ENCODE measurements around the gene PCNX4.

Gene PCNX4

DNA sequence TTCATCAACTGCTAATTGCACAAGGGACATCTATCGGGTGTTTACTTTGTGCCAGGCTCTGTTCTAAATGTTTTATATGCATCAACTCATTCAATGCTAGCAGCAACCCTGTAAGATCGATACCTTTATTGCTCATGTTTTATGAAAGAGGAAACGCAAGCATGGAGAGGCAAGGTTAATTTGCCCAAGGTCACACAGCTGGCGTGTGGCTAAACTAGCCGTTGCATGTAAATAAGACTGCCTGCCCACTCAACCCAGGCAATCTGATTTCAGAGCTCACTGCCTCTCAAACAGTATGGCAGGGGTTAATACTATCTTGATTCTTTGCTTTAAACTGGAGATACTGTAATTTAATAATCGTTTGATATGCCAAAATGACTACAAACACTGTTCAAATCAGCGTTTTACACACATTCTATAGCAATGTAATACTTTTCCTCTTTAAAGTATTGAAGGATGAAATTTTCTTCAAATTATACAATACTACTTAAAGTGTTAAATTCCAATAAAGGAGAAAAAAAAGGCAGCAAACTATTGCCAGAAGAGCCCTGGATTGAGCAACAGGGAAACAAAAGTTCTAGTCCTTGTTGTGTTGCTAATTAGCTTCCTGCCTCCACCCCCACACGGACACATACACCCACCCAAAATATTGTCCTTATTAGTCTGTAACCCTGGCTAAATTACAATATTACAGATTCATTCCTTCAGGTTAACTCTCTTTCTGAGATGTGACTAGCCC, 112.5 kb downstream of the PCNX4 start:
- no peak for DNase-seq (ENCODE audit: insufficient read length, low spot score)
- peak; percentile 84 for FAIRE-seq

DNA sequence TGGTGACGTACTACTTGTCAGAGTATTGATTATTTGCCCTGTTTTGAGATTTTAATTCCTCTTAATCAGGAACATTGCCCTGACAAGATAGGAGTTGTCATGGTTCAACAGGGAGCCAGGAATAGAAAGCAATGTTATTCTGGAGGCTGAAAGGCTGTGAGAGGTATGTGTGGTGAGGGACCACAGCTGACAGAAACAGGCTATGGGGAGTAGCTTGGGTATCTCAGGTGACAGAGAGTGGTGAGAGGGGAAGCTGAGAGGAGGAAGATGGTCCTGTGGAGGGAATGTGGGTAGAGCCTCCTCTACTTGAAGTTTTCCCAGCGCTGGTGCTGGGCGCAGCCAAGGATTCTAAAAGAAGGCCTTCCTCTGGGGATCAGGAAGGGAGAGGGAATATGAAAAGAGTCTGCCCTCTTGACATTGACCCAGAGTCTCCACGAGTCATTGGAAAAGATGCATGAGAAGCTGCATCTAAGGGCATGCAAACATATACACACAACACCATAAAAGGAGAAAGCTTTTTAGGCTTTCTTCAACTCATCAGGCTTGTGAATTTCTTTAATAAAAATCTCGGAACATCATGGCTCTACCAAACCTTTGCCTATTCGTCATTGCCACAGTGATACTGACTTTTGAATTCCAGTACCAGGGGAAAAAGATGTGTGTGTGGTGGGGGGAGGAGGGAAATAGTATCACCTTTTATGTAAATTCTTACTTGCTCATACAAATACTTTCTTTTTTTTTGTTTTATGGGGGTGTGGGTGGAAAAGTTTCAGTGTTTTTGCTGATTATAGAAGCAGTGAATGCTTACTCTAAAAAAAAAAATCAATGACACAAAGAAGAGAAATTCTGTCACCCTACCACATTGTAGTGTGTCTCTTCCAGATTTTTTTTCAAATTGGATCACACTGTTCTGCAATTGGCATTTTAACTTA, 113.4 kb downstream of the PCNX4 start:
- no peak for DNase-seq (ENCODE audit: insufficient read length, low spot score)
- peak; percentile 96 for FAIRE-seq

DNA sequence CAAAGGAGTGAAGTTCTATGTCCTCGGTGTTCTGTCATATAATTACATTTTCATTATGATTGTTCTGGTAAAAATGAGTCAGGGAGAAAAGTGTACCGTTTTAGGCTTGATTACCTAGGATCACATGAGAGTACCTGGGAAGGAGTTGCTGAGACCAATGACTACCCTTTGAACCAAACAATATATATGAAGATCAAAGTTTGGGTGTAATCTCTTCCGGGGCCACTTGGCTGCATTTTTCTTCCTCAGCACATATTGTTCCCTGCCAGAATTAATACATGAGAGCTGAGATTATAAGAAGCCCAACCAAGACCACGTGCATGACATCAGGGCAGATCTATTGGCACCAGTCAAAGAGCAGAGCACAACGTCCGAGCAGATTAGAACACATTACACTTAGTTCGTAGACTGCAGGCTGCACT, 114.5 kb downstream of the PCNX4 start:
- no peak for DNase-seq (ENCODE audit: insufficient read length, low spot score)
- peak; percentile 92 for FAIRE-seq

DNA sequence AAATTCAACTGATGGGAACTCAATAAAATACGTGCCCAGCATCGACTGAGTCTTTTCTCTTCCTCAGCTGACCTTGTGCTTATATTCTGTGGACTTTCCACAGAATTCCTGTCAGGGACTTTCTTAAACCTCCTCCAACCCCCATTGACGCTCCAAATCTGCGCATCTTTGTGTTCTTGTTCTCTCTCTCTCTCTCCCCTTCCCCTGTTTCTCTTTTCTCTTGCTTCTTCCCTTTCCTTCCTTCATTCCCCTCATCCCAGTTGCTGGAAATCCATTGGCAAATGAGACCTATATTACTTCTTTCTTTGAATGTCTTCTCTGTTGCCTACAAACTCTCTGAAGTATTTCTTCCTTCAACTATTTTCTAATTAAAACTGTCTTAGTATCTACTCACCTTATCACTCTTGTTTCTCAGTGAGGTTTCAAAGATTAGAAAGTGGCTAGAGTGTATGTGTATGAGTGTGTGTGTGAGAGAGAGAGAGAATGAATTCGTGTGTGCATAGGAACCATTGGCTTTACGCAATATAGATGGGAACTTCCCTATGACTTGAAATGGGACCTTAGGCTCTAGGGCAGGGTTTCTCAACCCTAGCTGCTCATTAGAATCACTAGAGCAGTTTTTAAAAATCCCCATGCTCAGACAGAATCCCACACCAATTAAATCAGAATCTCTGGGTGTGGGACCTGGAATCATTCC, 115.3 kb downstream of the PCNX4 start:
- FAIRE-seq (peak; percentile 51), DNase-seq (ENCODE audit: insufficient read length, low spot score) (no peak)

DNA sequence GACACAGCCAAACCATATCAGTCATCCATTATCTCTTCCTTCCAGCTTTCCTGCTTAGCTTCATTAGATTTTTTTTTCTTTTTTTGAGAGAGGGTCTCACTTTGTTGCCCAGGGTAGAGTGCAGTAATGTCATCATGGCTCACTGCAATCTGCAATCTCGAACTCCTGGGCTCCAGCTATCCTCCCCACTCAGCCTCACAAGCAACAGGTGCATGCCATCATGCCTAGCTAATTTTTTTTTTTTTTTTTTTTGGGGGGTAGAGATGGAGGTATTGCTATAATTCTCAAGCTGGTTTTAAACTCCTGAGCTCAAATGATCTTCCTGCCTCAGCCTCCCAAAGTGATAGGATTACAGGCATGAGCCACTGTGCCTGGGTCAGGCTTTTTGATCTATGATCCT, 119.0 kb downstream of the PCNX4 start:
- DNase-seq (ENCODE audit: insufficient read length, low spot score) (no peak), FAIRE-seq (peak; percentile 55)

DNA sequence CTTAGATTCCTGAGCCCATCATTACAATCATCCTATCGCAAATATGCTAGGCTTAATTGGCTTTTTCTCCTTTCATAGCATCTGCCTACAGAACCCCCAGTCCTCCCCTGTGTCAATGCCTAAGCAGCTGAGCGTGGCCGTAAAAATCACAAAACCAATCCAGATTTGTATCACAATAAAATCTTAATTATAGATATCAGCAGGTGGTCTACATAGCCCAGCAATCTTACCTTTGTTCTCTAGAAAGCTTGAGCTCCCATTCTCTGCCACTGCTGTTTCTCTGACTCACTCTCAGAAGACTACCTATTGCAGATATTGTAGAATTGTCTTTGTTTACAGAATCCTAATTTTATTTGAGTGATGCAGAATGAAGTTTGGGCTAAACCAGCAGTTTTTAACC, 119.4 kb downstream of the PCNX4 start:
- DNase-seq (ENCODE audit: insufficient read length, low spot score) = no peak
- FAIRE-seq = peak; percentile 51

DNA sequence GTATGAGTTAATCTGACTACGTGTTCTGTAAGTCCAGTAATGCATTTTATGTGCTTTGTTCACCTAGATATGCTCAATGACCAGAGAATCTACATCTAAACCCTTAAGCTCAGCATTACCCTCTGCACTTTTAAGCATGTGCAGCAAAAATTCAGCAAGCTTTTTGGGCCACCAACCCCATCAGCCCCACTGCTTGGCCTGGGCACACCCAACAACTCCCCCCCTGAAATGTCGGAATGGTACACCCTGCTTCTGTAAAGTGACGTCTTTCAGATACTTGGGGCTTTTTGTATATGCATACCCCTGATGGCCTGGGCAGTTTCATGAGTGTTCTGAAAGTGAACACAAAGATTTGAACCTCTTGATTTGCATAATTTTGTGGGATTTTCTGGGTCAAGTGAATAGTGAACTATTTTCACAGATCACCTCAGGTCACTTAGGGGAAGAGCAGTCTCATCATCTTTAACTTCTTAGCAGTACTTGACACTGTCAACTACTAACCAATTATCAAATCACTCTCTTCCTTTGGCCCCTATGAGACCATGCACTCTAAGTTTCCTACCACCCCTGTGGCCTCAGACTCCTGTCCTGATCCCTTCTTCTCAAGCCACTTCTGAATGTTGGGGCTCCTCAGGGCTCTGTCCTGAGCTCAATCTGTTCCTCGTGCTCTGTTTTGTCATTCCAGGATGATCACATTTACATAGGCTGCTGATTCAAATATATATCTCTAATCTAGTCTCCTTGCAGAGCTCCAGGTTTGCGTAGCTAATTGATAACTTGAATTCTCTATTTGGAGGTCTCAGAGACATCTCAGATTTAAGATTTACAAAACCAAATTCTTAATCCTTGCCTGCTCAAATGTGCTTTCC, 121.0 kb downstream of the PCNX4 start:
- no peak for DNase-seq (ENCODE audit: insufficient read length, low spot score)
- peak; percentile 93 for FAIRE-seq

DNA sequence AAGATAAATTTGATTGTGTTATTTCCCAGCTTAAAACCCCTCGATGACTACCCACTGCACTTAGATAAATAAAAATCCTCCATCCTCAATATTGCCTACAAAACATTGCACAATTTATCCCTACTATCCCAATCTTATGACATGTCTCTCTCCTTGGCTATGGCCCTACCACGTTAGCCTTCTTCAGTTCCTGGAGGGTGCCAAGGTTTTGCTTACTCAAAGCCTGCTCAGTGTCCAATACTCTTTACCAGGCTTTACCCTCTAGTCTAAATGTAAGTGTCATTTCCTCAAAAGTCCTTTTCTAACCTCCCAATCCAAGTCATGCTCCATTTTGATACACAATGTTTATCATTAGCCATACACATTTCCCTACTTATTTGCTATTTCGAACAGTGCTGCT, 122.3 kb downstream of the PCNX4 start:
- peak; percentile 90 for FAIRE-seq

DNA sequence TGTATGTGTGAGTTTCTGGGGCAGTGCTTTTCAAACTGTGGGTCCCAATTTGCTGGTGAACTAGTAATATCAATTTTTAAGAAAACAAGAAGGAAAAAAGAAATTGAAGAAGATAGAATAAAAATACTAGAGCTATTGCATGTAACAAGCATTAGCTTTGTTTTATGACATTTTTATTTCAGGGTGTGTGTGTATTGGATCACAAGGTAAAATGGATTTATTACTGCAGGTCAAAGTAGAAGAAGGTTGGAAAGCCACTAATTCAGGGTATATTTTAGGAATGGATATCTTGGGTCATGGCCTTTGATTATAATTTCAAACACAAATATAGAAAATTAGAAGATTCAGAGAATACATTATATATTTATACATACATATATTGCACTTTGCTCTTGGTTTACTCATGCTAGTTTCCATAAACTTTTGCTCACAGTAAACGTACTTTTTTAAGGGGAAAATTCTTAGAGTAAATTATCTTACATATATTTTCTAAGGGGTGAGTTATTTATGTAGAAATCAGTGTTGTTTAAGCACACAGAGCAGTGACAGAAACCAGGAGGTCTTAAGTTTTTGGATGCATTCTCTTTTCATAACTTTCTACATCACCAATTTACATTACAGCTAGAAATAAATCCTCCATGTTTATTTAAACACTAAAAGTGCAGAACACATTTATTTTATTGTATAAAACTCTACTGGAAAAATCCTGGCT, 122.8 kb downstream of the PCNX4 start:
- DNase-seq (ENCODE audit: insufficient read length, low spot score) (no peak), FAIRE-seq (peak; percentile 26)

More for the DNA sequence above, 122.3 kb downstream of the PCNX4 start:
- DNase-seq (ENCODE audit: insufficient read length, low spot score) = no peak

DNA sequence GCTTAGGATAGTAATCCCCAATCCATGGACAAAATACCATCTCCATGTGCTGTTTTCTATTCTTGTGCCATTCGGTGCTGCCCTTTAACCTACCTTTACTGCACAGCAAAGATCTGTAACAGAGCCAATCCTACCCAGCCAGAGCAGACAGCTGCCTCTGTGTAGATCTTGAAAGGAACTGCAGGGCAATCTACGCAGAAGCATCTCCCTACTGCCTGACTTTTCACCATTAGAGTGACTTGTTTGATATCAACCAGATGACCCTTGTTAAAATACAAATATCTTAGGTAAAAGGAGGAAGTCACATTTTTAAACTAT, 123.4 kb downstream of the PCNX4 start:
- DNase-seq (ENCODE audit: insufficient read length, low spot score) (no peak), FAIRE-seq (no peak)

DNA sequence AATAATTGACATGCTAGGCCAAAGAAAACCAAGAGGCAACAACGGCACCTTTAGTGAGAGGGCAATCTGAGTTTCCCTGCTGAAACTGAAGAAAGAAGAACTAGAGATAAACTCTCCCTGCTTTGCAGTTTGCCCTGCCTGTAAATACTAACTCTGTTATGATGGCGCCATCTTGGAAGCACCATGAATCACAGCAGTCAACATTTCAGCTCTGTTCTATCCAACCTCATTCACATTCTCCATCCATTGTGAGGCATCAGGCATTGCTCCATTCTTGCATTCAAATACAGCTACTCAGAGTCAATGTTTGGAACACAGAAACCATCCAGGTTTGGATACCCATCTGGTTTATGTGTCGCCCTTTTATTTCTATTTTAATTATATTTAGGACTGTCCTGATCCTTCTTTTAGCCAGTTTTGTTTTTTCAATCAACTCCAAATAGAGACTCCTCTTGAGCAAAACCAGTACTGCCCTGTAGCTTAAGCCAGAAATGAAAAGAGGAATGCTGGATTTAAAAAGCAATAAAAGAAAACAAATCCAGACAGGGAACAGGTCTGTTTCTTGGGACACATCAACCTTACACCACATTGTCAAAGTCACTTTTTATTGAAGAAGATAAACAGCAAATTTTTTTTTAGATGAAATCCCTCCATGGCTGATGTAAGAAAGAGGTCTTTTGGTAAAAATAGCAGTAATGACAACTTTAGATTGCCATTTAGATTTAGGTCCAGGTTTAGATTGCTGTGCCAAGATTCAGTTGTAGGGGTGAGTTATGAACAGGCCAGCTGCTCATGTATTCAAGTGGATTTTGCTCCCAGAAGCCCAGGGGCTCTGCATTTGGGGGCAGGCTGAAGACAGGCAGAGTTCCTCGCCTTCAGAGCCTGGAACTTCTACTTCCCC, 124.0 kb downstream of the PCNX4 start:
- DNase-seq (ENCODE audit: insufficient read length, low spot score) = no peak
- peak; percentile 94 for FAIRE-seq

DNA sequence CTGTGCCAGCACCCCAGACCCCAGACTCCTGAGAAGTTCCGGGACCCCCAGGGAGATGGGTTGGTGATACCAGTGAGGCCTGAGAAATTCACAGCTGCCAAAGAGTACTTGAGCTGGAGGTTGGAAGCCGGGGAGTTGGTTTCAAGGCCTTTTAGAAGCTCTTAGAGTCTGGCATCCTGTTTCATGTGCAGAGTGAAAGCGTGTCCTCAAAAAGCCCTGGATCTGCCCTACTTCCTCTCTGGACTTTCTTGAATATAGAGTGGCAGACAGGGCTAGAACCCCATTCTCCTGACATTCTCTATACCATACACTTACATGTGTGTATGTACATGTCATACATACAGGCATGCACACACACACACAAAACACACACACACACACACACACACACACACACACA, 126.0 kb downstream of the PCNX4 start:
- FAIRE-seq (peak; percentile 26), DNase-seq (ENCODE audit: insufficient read length, low spot score) (no peak)
